Retinal pigment epithelial cell (primary cell): ENCODE results near the gene ARHGAP35.

Experiments
- DNase-seq: peaks from one replicate; pipeline ENCODE4 v3.0.0-alpha.2; 2010; ENCODE audit warnings: low read depth
- H3K4me3 ChIP-seq: 2 replicates; pipeline ENCODE4 v1.5.1; 2011; ENCODE audit warnings: mild to moderate bottlenecking, low read length, control low read depth, moderate library complexity
- TF ChIP-seq, protein P1 (sequence below): conservative IDR thresholded peaks from 2 replicates; pipeline ENCODE4 v1.5.1; 2011; ENCODE audit warnings: low read depth, low read length, control low read depth, inconsistent platforms

The ARHGAP35 gene

DNA sequence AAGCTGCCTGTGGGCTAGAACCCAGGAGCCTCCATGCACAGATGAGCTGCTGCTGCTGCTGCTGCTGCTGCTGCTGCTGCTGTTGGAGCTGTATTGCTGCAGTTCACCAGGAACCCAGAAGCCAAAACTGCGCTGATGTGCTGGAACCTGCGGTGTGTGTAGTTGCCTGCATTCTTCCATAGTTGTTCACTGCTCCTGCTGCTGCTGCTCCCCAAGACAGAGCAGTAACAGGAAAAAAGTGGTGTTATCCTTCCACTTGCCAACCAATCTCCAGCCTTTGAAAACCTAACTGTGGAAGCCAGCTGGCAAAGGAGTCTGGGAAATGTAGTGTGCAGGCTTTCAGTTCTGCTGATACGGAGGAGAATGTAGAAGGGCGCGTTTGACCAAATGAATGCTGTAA, 37.9 kb downstream of the ARHGAP35 start:
- no peak overlapping the region for H3K4me3 ChIP-seq
- DNase-seq, result no peak
- TF ChIP-seq, protein P1, sequence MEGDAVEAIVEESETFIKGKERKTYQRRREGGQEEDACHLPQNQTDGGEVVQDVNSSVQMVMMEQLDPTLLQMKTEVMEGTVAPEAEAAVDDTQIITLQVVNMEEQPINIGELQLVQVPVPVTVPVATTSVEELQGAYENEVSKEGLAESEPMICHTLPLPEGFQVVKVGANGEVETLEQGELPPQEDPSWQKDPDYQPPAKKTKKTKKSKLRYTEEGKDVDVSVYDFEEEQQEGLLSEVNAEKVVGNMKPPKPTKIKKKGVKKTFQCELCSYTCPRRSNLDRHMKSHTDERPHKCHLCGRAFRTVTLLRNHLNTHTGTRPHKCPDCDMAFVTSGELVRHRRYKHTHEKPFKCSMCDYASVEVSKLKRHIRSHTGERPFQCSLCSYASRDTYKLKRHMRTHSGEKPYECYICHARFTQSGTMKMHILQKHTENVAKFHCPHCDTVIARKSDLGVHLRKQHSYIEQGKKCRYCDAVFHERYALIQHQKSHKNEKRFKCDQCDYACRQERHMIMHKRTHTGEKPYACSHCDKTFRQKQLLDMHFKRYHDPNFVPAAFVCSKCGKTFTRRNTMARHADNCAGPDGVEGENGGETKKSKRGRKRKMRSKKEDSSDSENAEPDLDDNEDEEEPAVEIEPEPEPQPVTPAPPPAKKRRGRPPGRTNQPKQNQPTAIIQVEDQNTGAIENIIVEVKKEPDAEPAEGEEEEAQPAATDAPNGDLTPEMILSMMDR, result no peak

- H3K4me3 ChIP-seq, result no peak overlapping the region
- TF ChIP-seq, protein P1, result no peak
- no peak for DNase-seq
Observed at GRCh38 chr19:46900341-46900740, 39.5 kb downstream of the ARHGAP35 start.

DNA sequence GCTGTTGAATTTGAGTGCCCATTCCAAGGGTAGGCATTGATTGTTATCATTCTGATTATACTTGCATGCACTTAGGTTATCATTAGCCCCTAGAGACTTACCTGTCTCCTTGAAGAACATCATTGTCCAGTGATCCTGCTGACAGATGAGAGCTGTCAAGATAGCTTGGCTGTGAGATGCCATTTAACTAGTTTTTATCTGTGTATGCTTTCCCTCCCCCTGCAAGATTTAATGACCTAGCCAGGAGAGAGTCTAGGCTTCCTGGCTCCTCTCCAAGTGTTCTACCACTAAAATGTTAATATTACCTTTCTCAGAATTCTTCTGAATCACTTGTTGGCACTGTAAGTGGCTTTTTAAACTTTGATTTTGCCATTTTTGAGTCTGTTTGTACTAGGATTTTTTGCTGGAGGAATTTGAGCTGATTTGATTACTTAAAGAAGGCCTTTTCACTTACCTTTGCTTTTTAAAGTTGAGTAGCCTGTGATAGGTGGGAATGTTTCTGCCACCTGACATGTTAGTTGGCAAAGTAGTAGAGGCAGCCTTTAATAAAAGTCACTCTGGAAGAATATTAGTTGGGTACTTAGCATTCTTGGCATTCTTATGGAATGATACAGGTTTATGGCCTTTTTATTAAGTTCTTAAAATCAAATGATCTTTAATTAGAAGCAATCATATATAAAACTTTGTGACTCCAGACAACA, 41.1 kb downstream of the ARHGAP35 start:
- TF ChIP-seq, protein P1, result no peak
- peak; percentile 69 for DNase-seq
- no peak overlapping the region for H3K4me3 ChIP-seq

DNA sequence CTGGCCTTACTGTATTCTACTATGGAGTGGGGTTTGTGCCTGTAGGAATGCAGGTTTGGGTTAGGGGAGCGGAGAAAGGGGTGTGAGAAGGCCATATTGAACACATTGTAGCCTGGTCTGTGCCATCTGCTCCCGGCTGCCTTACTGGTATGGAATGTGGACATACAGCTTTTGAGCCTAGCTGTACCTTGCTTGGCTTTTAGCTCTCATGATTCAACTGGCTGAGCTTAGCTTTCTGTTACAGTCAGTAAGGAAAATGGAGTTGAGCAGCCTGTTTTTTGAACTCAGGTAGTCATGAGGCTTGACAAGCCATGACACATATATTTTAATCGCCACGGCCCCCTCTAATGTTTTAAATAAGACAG, 41.6 kb downstream of the ARHGAP35 start:
- DNase-seq, result peak; percentile 72
- TF ChIP-seq, protein P1, result no peak
- no peak overlapping the region for H3K4me3 ChIP-seq

DNA sequence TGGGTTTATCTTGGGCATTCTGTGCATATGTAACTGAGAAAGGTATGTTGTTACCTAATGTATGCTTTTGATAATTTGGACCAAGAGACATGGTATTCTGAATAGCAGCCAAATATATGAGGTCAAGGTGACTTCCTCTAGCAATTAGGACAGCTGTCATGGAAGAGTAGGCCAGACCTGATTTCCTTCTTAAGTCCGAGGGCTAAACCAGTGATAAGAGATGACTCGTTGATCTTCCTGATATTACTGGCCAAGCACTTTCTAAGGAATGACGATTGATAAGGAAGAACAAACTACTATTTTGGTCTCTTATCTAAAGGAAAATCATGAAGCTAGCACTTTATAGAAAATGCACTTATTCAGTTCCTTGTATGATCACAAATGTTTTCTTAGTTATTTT, 42.7 kb downstream of the ARHGAP35 start:
- DNase-seq, result no peak
- no peak overlapping the region for H3K4me3 ChIP-seq
- TF ChIP-seq, protein P1, result no peak

DNA sequence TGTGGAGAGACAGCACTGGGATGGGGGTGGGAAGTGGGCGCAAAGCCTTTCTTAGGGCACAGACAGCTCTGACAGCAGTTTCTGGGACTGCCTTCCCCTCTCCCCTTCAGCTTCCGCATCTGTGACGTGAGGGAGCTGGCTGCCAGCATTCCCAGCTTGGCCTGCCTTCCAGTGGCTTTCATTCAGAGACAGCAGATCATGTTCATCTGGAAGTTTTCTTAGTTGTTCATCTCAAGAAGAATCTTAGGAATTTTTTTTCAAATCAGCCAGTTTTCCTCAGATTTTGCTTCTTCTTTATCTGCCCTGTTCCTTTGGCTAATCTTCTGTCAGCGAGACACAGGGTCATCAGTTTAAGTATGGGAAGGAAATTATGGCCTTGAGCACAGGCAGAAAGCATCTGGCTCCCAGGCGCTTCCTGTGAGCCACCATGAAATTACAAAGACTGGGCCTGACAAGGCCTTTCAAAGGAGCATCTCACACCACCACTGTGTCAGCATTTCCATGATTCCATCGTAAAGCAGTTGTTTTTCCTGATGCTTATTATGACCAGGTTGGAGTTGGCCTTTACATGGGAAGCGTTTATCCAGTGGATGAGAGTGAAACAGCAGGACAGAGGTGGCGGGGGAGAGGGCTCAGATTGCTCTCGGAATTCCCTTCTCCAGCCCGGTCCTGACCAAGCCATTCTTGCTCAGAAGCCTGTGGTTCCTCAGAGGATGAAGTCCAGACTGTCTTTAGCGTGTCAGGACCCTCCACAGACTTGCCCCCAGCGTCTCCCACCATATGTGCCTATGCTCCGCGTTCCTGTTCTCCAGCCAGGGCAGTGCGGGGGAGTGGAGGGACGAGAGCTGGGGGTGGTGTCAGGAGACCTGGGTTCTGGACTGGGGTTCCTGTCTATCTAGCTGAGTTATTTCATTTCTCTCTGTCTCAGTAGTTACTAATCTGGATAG, 43.6 kb downstream of the ARHGAP35 start:
- DNase-seq, result no peak
- TF ChIP-seq, protein P1, result no peak
- H3K4me3 ChIP-seq, result no peak overlapping the region

DNA sequence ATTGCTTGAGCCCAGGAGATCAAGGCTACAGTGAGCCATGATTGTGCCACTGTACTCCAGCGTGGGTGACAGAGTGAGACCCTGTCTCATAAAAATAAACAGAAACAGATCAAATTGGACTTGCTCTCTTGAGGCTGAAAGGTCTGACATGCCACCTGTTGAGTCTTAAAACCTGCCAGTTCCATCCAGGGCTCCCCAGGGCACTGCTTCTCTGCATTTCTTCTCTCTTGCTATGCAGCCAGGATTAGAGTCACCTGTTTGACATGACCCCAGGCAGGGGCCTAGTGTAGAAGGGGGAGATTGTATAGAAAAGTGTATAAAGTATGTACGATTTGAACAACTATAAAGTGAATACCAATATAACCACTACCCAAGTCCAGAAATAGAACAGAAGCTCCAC, 45.4 kb downstream of the ARHGAP35 start:
- no peak overlapping the region for H3K4me3 ChIP-seq
- DNase-seq, result no peak
- TF ChIP-seq, protein P1, result no peak
